K562 treated with DMSO at 1 percent for 4 hours (cell line): ENCODE measurements around the gene CPXM2. TPM values are rescaled to one million over a fixed set of nuclear protein-coding genes. Genes with fewer than 3 reads are reported as not detected.

ENCODE experiments used
- total RNA-seq: library from RNA; unstranded; fragments of 300-600 nt; gene quantifications from 2 replicates; pipeline ENCODE4 v1.2.3, GENCODE V29; 2022; ENCODE audit not compliant: insufficient read depth

CPXM2 gene
- not detected in 2 replicates for total RNA-seq

GRCh38 chr10:123891144-123892071, at the start of gene CPXM2:
TSS of gene CPXM2 (minus strand) at chr10:123891807. CDS start at chr10:123891659, 148 bp downstream.

Other genes starting within 250 kb of the CPXM2 start
- gene GPR26, start 225.5 kb downstream of the CPXM2 start, total RNA-seq, result not detected in 2 replicates
- gene CHST15, start 201.8 kb upstream of the CPXM2 start, total RNA-seq, result 0.27 TPM in 1 of 2 replicates, not detected in the other